Thyroid gland (tissue), 4 donors: ENCODE measurements around the gene PHPT1. TPM values are rescaled to one million over a fixed set of nuclear protein-coding genes. Genes with fewer than 3 reads are reported as not detected.

Source experiments
- DNase-seq, 2 donors: peaks; one replicate each; pipeline ENCODE4 v3.0.0-alpha.2; 2019
- H3K27ac ChIP-seq, 3 donors: fragments of 200-600 bp; sonication (generic); 1 replicate in 2 of 3; 2 replicates in 1 of 3; pipeline ENCODE4 v1.5.1; 2016 to 2019; ENCODE audit warnings: mild to moderate bottlenecking in 1 of 3, moderate library complexity in 1 of 3
- H3K27me3 ChIP-seq: fragments of 200-600 bp; sonication (generic); one replicate; pipeline ENCODE4 v1.5.1; 2019
- H3K36me3 ChIP-seq, 2 donors: fragments of 200-600 bp; sonication (generic); one replicate each; pipeline ENCODE4 v1.5.1; 2016 to 2019
- H3K4me1 ChIP-seq, 2 donors: fragments of 200-600 bp; sonication (generic); one replicate each; pipeline ENCODE4 v1.5.1; 2017 to 2019
- H3K4me3 ChIP-seq, 3 donors: fragments of 200-600 bp; sonication (generic); replicated peaks in 1 of 3; 1 replicate in 2 of 3; 2 replicates in 1 of 3; pipeline ENCODE4 v1.5.1; 2016; ENCODE audit warnings: mild to moderate bottlenecking in 1 of 3
- H3K9me3 ChIP-seq: fragments of 200-600 bp; sonication (generic); one replicate; pipeline ENCODE4 v1.5.1; 2017
- POLR2A ChIP-seq, 2 donors: fragments of 450-650 bp; IDR thresholded peaks; one replicate each; pipeline ENCODE4 v1.6.1; 2017; ENCODE audit warnings: antibody characterized with exemption in 2 of 2, mild to moderate bottlenecking in 2 of 2, moderate library complexity in 1 of 2
- WGBS, 2 donors: methylation state at CpG; one replicate each; pipeline ENCODE4 v1.1.5; 2017; 5-methylcytosine and 5-hydroxymethylcytosine counted together
- intact Hi-C: fragments of 100-400 bp; cut with DNase I; formaldehyde crosslinking; loops from one replicate; pipeline ENCODE4 v1.15.1; 2023
- total RNA-seq, 4 donors: library from RNA; depleted of rRNA; stranded (reverse); fragments of >200 nt; gene quantifications; one replicate each; pipeline ENCODE4 v1.2.3, GENCODE V29; 2016
- TF ChIP-seq, protein P1 (sequence below), 6 experiments: fragments of 200-600 bp in 3 of 6; fragments of 450-650 bp in 3 of 6; sonication (generic) in 3 of 6; IDR thresholded peaks; one replicate each; pipeline ENCODE4 v1.5.1; 2016 to 2019; ENCODE audit warnings: antibody characterized with exemption in 6 of 6, mild to moderate bottlenecking in 2 of 6, inconsistent platforms in 1 of 6, moderate library complexity in 1 of 6

Gene PHPT1
- total RNA-seq, 4 donors from 2014 or later: 79.4 to 174 (median 115) TPM

- TF ChIP-seq, protein P1, sequence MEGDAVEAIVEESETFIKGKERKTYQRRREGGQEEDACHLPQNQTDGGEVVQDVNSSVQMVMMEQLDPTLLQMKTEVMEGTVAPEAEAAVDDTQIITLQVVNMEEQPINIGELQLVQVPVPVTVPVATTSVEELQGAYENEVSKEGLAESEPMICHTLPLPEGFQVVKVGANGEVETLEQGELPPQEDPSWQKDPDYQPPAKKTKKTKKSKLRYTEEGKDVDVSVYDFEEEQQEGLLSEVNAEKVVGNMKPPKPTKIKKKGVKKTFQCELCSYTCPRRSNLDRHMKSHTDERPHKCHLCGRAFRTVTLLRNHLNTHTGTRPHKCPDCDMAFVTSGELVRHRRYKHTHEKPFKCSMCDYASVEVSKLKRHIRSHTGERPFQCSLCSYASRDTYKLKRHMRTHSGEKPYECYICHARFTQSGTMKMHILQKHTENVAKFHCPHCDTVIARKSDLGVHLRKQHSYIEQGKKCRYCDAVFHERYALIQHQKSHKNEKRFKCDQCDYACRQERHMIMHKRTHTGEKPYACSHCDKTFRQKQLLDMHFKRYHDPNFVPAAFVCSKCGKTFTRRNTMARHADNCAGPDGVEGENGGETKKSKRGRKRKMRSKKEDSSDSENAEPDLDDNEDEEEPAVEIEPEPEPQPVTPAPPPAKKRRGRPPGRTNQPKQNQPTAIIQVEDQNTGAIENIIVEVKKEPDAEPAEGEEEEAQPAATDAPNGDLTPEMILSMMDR (IDR thresholded peaks at IDR 0.05): no peak
- TF ChIP-seq POLR2A (IDR thresholded peaks at IDR 0.05): no peak
- no peak overlapping the region for H3K4me3 ChIP-seq
- no peak overlapping the region for H3K27ac ChIP-seq
- WGBS, 2 donors: 83% methylated on average over 2 of the region's 29 CpGs; no CpG with 5 or more reads in 1 of the 2 donors
- no peaks in the 10 kb centered on the region for H3K27me3 ChIP-seq
- peaks cover 8 to 18% of the 10 kb centered on the region in 2 donors for H3K4me1 ChIP-seq
- H3K36me3 ChIP-seq: peaks cover 15 to 18% of the 10 kb centered on the region in 2 donors
- intact Hi-C loops: no loop called here
- no peaks in the 10 kb centered on the region for H3K9me3 ChIP-seq
- no peak for DNase-seq
Observed at GRCh38 chr9:136857581-136858412, 8.6 kb downstream of the PHPT1 start.

DNA sequence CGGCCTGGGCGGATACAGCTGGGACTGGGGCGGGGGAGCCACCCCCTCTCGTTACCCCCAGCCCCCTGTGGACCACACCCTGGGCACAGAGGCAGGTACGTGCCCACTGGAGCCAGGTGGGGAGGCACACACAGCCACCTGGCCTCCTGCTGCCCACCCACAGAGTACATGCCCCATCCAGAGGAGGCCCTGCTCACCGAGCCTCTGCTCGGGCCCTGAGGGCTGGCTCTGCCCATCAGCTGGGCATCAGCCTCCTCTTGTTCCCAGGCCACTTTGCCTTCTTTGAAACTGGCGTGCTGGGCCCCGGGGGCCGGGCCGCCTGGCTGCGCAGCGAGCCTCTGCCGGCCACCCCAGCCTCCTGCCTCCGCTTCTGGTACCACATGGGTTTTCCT lies 9.2 kb downstream of the PHPT1 start:
- Histone ChIP-seq H3K4me3 (no peak overlapping the region), H3K36me3 (peaks cover 21 to 24% of the 10 kb centered on the region in 2 donors), H3K9me3 (no peaks in the 10 kb centered on the region), H3K4me1 (peaks cover 8 to 18% of the 10 kb centered on the region in 2 donors), H3K27me3 (no peaks in the 10 kb centered on the region), H3K27ac (peak overlapping the region in 1 of 3 donors; percentile 61)
- intact Hi-C loops: no loop called here
- DNase-seq: no peak
- WGBS, 2 donors: 82 to 97% methylated on average over 9 to 10 of the region's 15 CpGs
- no peak for TF ChIP-seq POLR2A (IDR thresholded peaks at IDR 0.05)
- TF ChIP-seq, protein P1 (IDR thresholded peaks at IDR 0.05): no peak

GRCh38 chr9:136858844-136859757 lies 9.9 kb downstream of the PHPT1 start:
- H3K36me3 ChIP-seq: peaks cover 26 to 28% of the 10 kb centered on the region in 2 donors
- no peak overlapping the region for H3K4me3 ChIP-seq
- DNase-seq: peak; percentile 86 to 87
- TF ChIP-seq, protein P1 (IDR thresholded peaks at IDR 0.05): no peak
- TF ChIP-seq POLR2A (IDR thresholded peaks at IDR 0.05): no peak
- H3K27me3 ChIP-seq: no peaks in the 10 kb centered on the region
- 29 to 60% methylated on average over 8 to 14 of the region's 20 CpGs for WGBS, 2 donors
- intact Hi-C loops: no loop called here
- H3K27ac ChIP-seq: peak overlapping the region; percentile 24 to 61 (median 30)
- no peaks in the 10 kb centered on the region for H3K9me3 ChIP-seq
- H3K4me1 ChIP-seq: peaks cover 8 to 18% of the 10 kb centered on the region in 2 donors

DNA sequence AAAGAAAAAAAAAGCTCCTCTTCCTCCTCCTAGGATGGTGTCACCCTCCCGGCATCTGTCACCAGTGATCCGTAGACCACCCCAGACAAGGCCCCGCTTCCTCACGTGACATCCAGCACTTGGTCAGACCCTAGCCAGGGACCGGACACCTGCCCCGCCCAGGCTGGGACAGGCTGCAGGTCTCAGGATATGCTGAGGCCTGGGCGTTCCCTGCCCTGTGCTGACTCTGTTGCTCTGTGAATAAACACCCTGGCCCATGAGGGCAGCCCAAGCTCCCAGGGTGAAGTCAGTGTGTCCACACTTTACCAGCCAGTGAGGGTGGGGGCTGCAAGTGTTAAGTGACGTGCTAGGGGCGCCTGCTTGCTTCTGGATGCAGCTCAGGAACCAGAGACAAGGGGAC lies 11.3 kb downstream of the PHPT1 start:
- Histone ChIP-seq H3K27me3 (no peaks in the 10 kb centered on the region), H3K9me3 (no peaks in the 10 kb centered on the region), H3K4me3 (no peak overlapping the region), H3K27ac (no peak overlapping the region), H3K4me1 (peaks cover 17 to 32% of the 10 kb centered on the region in 2 donors), H3K36me3 (peaks cover 26 to 28% of the 10 kb centered on the region in 2 donors)
- no peak for DNase-seq
- intact Hi-C loops: no loop called here
- TF ChIP-seq, protein P1 (IDR thresholded peaks at IDR 0.05): no peak
- TF ChIP-seq POLR2A (IDR thresholded peaks at IDR 0.05): no peak
- WGBS, 2 donors: 90 to 96% methylated on average over 8 to 9 of the region's 9 CpGs
